Stimulated activated CD4-positive, alpha-beta T cell treated with anti-CD3 and anti-CD28 coated beads, Interleukin-1b, Interleukin-23, amount 100 ng/mL, for 1 hour (primary cell): ENCODE measurements around the gene OTX1.
"Not testable (repeated sequence)": the region's sequence is repeated elsewhere in the genome, so short reads cannot be mapped to it uniquely, and the experiment has no call there.

Source experiments
- DNase-seq, 2 donors: peaks; one replicate each; pipeline ENCODE4 v3.0.0-alpha.2; 2020; ENCODE audit warnings: low read depth in 2 of 2

The OTX1 gene

GRCh38 chr2:63050334-63051041, at the start of gene OTX1:
OTX1 (plus strand) TSS chr2:63050830; CDS start chr2:63052991, 2,161 bp downstream.
- no peak for DNase-seq

DNA sequence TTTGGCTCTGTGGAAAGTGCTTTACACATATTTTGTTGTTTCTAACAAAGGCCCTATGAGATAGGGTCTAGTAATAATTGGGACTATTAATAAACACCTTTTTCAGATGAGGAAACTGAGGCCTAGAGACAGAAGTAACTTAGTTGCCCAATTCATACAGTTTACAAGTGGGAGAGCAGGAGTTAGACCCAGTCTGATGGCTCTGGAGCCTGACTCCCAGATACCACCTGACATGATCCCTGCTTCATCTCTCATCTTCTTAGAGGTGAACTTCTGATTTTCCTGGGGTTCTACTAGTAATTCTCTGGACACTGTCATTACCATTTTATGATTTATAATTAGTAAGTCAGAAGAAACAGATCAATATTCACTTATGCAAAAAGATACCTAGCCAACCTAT, 49.1 kb upstream of the OTX1 start:
- no peak for DNase-seq

GRCh38 chr2:63003351-63003750, 47.3 kb upstream of the OTX1 start:
- DNase-seq: no peak

DNA sequence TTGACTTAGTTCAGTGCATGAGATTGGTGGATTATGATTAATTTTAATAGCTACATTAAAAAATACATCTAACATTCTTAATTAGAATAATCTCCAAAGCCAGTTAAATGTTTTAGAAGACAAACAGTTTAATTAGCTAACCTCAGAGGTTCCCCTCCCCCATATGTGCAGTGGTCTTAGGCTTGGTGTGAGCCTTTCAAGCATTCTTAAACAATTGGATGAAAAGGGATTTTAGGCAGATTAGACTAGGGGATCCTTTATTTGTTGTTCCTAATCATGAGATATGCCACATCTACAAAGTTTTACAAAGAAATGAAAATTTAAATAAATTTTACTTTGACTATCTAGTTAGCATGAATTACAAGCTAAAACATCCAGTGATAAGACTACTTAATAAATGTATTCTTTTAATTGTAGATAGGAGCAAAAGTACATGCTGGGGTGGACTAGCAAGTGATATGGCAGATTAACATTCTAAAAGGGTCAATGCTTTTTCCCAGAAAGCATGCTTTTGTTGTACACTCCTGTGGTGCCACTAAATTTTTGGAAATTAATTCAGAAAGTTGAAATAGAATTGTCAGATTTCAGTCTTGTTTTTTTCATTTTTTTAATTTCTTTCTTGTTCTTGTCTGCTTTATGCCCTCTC, 42.7 kb upstream of the OTX1 start:
- DNase-seq: no peak

GRCh38 chr2:63008838-63009237, 41.8 kb upstream of the OTX1 start:
- no peak for DNase-seq

- DNase-seq: no peak
Observed at GRCh38 chr2:63009490-63009889, 41.1 kb upstream of the OTX1 start.

DNA sequence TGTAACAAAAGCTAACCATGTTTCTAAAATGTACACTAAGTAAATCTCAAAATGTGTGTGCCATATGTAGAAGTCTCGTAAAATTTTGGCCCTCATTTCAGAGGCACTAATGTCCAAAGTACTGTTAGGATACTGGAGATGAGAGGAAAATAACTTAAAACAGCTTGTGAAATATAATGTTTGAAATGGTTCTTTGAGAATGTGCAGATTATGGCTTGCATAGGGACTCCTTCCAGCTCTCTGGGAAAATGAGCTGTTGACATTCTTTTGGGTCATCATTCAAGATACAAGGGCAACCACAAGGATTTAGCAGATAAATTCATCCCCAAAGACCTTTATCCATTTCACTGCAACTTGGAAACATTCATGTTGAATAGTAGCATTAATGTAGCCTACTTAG, 38.1 kb upstream of the OTX1 start:
- DNase-seq: no peak

GRCh38 chr2:63013438-63013837, 37.2 kb upstream of the OTX1 start:
- DNase-seq: no peak

DNA sequence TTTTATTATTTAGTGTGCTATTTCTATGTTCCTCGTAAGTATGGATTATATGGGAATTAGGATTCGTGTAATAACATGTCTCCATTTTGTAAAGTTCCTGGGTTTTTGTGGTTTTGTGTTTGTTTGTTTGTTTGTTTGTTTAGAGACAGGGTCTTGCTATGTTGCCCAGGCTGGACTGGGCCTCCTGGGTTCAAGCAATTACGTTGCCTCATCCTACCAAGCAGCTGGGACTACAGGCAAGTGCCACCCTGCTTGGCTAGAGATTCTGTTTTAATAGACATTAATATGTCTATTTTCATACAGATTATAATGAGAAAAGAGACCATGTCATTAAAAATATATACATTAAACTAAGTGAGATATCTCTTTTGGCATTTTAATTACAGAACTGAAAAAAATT, 35.2 kb upstream of the OTX1 start:
- DNase-seq: no peak

GRCh38 chr2:63018439-63018838, 32.2 kb upstream of the OTX1 start:
- no peak for DNase-seq

- DNase-seq: not testable (repeated sequence)
Observed at GRCh38 chr2:63019686-63020085, 30.9 kb upstream of the OTX1 start.

- DNase-seq: no peak
Observed at GRCh38 chr2:63023444-63023843, 27.2 kb upstream of the OTX1 start.

GRCh38 chr2:63027220-63027619, 23.4 kb upstream of the OTX1 start:
- no peak for DNase-seq

DNA sequence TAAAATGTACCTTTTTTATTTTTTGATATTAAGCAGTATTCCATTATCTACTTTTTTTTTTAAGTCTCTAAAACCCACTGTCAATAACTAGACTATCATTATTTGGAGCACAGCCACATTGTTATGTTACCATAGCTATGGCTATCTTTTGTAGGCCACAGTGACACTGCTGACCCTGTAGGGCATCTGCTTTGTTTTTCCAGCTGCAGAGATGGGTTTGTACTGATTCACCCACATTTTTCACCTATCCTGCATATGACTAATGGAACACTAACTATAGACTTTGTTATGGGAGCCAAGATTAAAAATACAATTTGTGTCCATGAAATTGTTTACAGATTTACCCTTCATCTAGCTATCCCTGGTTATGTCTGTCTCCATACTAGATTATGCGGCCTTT, 21.6 kb upstream of the OTX1 start:
- no peak for DNase-seq

DNA sequence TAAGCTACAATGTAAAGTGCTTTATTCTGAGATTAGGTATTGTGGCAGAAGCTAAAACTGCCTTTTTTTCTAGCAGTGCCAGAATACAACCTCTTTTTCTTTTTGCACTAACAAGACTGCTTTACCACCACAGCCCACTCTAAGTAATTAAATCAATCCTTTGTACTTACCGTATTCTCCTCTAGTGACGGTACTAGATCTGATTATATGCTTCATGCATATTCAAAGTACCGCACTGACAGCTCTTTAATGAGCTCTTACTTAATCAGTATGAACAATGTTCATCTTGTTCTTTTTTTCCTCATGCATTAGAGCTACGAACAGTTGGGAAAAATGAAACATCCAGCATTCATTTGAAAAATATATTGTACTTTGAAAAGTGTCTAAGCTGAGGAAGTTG, 16.1 kb upstream of the OTX1 start:
- DNase-seq: no peak

DNA sequence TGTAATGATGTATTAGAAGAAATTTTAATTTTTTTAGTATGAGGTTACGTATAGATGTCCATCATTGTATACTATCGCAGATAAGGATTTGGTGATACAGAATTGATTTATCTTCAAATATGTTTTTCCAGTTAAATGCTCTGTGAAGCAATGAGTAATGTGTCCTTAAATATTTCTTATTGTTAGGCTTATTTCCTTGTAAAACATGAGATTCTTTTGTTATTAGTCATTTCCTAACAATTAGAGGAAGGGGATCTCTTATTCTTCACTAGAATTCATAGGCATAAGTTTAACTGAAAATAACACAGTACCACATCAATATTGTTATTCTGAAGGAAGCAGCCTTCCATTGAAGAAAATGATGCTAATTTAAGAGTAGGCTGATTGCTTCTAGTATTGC, 15.5 kb upstream of the OTX1 start:
- no peak for DNase-seq

DNA sequence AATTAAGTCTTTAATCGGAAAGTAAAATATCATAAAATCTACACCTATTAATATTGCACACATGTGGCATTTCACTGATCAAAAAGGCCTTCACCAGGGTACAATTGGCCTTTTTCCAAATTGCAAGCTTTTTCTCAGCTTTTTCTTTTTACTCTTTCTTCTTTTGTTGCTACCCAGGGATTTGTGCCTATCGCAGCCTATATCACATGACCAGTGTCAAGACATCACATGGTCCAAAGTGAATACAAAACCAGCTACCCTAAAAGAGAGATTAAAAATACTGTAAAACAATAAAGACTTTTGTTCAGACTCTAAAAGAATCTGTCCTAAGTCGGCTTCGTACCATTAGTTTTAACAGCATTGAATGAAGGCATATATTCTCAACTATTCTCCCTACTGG, 15.0 kb upstream of the OTX1 start:
- no peak for DNase-seq

GRCh38 chr2:63038034-63038433, 12.6 kb upstream of the OTX1 start:
- no peak for DNase-seq

- no peak for DNase-seq
Observed at GRCh38 chr2:63040586-63040985, 10.0 kb upstream of the OTX1 start.

DNA sequence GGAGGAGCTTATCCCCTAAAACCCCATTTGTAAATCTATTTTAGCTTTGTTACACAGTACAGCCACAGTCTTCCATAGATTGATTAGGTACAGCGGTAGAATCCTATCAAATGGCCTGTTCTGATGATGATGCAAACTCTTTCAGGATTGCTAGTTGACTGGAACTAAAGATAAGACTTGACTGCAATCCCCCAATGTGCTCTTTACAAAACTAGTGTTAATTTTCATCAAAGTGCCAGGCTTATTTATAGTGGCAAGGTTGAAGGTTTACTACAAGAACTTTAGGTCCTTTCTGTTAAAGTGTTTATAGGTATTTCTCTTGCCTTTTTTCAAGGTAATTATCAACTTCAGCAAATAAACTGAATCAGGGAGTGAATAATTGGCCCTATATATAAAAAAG, 9.0 kb upstream of the OTX1 start:
- no peak for DNase-seq

- no peak for DNase-seq
Observed at GRCh38 chr2:63044362-63045327, 6.0 kb upstream of the OTX1 start.

DNA sequence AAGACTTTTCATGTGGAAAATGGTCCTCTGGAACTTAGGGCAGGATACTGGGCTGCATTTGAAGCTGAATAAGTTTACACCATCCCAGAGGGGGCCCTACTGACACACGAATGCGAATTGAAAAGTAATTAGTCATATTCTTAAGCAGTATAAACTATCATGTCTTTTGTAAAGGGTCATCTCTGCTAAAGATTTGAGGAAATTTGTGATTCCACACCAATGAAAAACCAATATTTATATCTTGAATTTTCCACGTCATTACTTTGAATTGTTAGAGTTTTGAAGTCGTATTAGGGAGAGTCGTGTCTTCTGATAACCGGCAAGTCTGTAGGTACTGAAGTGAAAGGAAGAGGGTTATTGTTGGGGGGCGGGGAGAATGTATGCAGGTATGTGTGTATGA, 4.1 kb upstream of the OTX1 start:
- DNase-seq: no peak

GRCh38 chr2:63046961-63047320, 3.7 kb upstream of the OTX1 start:
- no peak for DNase-seq
